AG04449 (cell line): Measurements from ENCODE around the gene CDK15.
"Not testable (repeated sequence)": the region's sequence is repeated elsewhere in the genome, so short reads cannot be mapped to it uniquely, and the experiment has no call there.

ENCODE experiments used
- CTCF ChIA-PET: fragments of 350-600 bp; formaldehyde crosslinking; extraction: SDS; loops from one replicate; lab custom pipeline; 2021; ENCODE audit warnings: antibody characterized with exemption; lab: Yijun Ruan, JAX
- POLR2A ChIA-PET: fragments of 400-600, 350-600 bp; formaldehyde crosslinking; extraction: SDS; loops from one replicate; lab custom pipeline; 2020; ENCODE audit warnings: antibody characterized with exemption, inconsistent platforms; lab: Yijun Ruan, JAX
- DNase-seq: peaks from one replicate; pipeline ENCODE4 v3.0.0-alpha.2; 2010; ENCODE audit warnings: low read depth, low spot score
- H3K4me3 ChIP-seq: 2 replicates; pipeline ENCODE4 v1.5.1; 2011; ENCODE audit warnings: low read depth, mild to moderate bottlenecking, control low read depth, low read length
- TF ChIP-seq, protein P1 (sequence below): IDR thresholded peaks from one replicate; pipeline ENCODE4 v1.5.1; 2011; ENCODE audit warnings: mild to moderate bottlenecking, moderate library complexity, low read length, control low read depth, inconsistent platforms; ENCODE audit not compliant: insufficient read depth; ENCODE audit errors: missing control alignments

The CDK15 gene

DNA sequence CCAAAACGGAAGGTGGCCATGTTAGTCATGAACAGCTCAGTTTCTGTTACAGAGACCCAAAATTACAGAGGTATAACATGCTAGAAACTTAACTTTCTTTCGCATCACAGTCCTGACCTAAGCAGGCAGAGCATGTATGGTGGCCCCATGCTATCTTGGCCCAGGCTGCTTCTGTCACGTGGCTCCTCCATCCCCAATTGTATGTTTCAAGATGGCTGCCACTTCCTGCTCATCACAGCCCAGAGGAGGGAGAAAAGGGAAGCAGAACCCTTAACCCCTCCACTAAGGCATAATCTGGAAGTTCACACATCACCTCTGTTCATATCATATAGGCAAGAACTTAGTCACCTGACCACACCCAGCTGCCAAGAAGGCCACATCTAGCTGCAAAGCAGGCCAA lies 28.7 kb downstream of the CDK15 start:
- H3K4me3 ChIP-seq: no peak overlapping the region
- ChIA-PET CTCF (interaction anchor here (0.6 to 1.2 kb wide), 2 partner anchors 11 to 298 kb away, joined by 3 read pairs; no protein-coding TSS in a partner anchor), POLR2A (no interaction called here)
- DNase-seq: no peak
- TF ChIP-seq, protein P1, sequence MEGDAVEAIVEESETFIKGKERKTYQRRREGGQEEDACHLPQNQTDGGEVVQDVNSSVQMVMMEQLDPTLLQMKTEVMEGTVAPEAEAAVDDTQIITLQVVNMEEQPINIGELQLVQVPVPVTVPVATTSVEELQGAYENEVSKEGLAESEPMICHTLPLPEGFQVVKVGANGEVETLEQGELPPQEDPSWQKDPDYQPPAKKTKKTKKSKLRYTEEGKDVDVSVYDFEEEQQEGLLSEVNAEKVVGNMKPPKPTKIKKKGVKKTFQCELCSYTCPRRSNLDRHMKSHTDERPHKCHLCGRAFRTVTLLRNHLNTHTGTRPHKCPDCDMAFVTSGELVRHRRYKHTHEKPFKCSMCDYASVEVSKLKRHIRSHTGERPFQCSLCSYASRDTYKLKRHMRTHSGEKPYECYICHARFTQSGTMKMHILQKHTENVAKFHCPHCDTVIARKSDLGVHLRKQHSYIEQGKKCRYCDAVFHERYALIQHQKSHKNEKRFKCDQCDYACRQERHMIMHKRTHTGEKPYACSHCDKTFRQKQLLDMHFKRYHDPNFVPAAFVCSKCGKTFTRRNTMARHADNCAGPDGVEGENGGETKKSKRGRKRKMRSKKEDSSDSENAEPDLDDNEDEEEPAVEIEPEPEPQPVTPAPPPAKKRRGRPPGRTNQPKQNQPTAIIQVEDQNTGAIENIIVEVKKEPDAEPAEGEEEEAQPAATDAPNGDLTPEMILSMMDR: no peak

DNA sequence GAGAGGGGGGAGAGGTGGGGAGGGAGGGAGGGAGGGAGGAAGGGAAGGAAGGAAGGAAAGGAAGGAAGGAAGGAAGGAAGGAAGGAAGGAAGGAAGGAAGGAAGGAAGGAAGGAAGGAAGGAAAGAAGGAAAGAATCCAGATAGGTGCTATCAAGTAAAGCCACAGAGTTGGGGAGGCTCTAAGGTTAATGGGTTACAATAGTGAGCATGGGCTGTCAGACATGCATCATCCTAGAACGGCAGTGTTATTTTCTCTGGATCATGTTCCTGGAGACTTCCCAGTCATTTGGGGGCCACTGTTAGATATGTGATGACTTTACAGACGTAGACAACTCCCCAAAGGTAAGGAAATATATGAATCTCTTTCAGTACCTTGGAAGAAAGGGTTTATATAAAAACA lies 31.1 kb downstream of the CDK15 start:
- no peak for DNase-seq
- ChIA-PET POLR2A (interaction anchor here (0.6 kb wide), 1 partner anchor 186 kb away, joined by 3 read pairs; no protein-coding TSS in a partner anchor), CTCF (interaction anchor here (0.7 to 1.9 kb wide), 6 partner anchors 9 to 605 kb away, joined by 3 to 4 read pairs (median 3); no protein-coding TSS in a partner anchor)
- H3K4me3 ChIP-seq: no peak overlapping the region
- TF ChIP-seq, protein P1: no peak

DNA sequence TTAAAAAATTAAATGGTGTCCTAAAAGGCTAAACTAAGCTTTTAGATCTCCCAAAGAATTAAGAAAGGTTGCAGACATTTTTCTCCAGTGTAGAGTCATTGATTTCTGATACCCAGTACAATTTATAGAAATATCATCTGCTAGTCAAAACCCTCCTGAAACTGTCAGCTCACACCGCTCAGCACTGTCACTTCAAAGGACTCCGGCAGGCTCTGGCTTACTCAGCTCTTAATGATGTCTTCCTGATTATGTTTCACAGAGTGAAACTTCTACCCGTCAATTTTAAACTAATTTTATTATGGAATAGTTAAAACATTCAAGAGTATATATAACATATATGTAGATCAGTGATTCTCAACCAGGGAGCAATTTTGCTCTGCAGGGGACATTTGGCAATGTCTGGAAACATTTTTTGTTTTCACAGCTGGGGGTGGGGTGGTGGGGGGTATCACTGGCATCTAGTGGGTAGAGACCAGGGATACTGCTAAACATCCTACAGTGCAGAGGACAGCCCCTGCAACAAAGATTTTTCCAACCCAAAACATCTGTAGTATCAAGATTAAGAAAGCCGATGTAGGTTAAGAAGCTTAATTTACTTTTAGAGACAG lies 31.6 kb downstream of the CDK15 start:
- TF ChIP-seq, protein P1: no peak
- CTCF ChIA-PET: interaction anchor here (0.7 to 1.9 kb wide), 6 partner anchors 9 to 606 kb away, joined by 3 to 4 read pairs (median 3); no protein-coding TSS in a partner anchor
- DNase-seq: no peak
- H3K4me3 ChIP-seq: no peak overlapping the region
- POLR2A ChIA-PET: interaction anchor here (0.6 kb wide), 1 partner anchor 185 kb away, joined by 3 read pairs; no protein-coding TSS in a partner anchor

DNA sequence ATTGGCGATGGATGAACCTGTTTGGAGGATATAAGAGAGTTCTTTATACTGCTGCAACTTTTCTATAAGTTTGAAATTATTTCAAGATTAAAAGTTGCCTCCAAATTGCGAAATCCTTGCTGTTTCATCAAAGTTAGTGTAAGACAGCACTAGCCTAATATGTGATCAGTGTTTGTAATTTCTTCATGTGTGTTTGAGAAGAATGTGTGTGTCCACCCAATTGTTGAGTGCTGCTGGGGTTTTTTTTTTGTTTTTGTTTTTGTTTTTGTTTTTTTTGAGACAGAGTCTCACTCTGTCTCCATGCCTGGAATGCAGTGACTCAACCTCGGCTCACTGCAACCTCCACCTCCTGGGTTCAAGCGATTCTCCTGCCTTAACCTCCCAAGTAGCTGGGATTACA lies 33.4 kb downstream of the CDK15 start:
- ChIA-PET POLR2A (no interaction called here), CTCF (no interaction called here)
- no peak overlapping the region for H3K4me3 ChIP-seq
- DNase-seq: no peak
- TF ChIP-seq, protein P1: no peak

DNA sequence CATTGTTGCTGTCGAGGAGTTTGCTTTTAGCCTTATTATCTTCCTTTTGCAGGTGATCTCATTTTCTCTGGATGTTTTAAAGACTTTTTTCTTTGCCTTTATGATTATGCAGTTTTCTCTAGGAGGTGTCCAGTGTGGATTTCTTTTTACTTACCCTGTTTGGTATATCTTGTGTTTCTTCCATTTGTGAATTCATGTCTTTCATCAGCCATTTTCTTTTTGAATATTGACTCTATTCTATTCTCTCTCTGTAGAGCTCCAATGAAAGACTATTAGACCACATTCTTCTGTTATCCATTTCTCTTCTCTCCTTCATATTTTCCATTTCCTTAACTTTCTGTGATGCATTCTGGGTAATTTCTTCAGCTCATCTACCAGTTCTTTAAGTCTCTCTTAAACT lies 34.4 kb downstream of the CDK15 start:
- DNase-seq: no peak
- TF ChIP-seq, protein P1: no peak
- no peak overlapping the region for H3K4me3 ChIP-seq
- ChIA-PET POLR2A (no interaction called here), CTCF (interaction anchor here (1.0 to 1.1 kb wide), 2 partner anchors 15 to 36 kb away, joined by 3 read pairs; no protein-coding TSS in a partner anchor)

DNA sequence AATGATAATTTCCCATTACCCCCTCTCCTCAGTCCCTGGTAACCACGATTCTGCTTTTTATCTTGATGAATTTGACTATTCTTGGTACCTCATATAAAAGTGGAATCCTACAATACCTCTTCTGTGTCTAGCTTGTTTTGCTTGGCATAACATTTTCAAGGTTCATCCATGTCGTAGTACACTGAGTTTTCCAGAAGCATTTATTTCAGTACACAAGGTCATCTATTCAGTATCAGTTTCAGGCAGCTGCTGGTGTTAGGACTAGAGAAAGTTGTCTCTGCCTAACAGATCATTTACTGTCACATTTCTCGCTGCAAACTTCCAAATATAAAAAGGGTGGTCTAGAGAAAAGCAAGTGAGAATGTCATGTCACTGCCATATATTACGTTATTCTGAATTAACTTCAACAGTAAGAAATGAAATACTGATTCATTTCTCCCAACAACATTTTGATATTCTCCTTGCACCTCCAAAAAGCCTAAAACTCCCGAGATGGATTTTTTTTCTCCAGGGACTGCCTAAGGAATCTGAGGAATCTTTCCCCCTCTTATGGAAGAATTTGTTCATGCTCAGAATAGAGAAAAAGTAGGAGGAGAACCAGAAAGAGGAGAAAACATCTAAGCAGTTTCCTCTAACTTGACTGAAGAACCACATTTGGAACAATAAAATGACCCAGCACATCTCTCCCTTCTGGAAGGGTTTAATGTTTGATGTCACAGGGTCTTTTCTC lies 36.0 kb downstream of the CDK15 start:
- no peak overlapping the region for H3K4me3 ChIP-seq
- DNase-seq: no peak
- TF ChIP-seq, protein P1: no peak
- ChIA-PET POLR2A (interaction anchor here (0.5 kb wide), 1 partner anchor 10 kb away, joined by 3 read pairs; no protein-coding TSS in a partner anchor), CTCF (interaction anchor here (0.8 to 1.1 kb wide), 2 partner anchors 193 to 296 kb away, joined by 3 read pairs; no protein-coding TSS in a partner anchor)

DNA sequence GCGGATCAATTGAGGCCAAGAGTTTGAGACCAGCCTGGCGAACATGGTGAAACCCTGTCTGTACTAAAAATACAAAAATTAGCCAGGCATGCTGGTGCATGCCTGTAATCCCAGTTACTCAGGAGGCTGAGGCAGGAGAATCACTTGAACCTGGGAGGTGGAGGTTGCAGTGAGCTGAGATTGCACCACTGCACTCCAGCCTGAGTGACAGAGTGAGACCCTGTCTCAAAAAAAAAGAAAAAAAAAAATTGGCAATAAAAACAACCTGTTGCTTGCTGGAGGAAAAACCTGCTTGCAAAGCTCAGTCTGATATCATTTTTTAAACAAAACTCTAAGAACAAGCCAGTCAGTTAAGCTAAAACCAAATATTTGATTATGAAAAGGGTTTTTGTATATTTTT lies 38.6 kb downstream of the CDK15 start:
- DNase-seq, CTCF ChIA-PET, POLR2A ChIA-PET, H3K4me3 ChIP-seq: not testable (repeated sequence)
